ENCODE data around the gene MYH3. TPM values are rescaled to one million over a fixed set of nuclear protein-coding genes. Genes with fewer than 3 reads are reported as not detected.

Gene MYH3
- total RNA-seq, 1 experiment from 2014 or later = 2.9 TPM

DNA sequence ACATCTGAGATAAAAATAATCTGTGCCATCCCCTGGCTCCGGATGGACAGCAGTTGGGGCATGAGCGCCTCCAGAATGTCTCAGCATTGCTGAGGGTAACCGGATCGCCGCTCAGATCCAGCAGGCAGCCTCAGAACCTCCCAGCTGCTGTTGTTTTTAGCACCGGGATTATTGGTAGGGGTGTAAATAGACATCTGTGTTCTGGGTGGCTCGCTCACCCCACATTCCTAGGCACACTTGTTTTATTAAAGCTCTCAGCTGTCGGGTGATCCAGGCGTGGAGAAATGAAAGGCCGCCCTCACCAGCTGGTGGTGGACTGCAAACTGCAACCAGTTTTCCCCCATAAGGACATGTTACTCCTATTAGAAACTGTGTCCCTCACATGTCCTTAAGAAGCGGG is 32.1 kb downstream of the MYH3 start:
- no peak overlapping the region for H3K4me2 ChIP-seq (ENCODE audit: insufficient read depth, insufficient read length, low read length)
- no peak overlapping the region for H3K4ac ChIP-seq (ENCODE audit: low read depth, low read length)
- H3K79me1 ChIP-seq (ENCODE audit: insufficient read depth, low read depth, low read length, poor library complexity, severe bottlenecking) = no peaks in the 10 kb centered on the region
- H2BK15ac ChIP-seq (ENCODE audit: low read depth, low read length) = no peak overlapping the region
- no peaks in the 10 kb centered on the region for H3K9me3 ChIP-seq (ENCODE audit: control insufficient read depth, low read depth, low read length)
- no peaks in the 10 kb centered on the region for H3K4me1 ChIP-seq (ENCODE audit: insufficient read depth, low read length)
- H4K20me1 ChIP-seq (ENCODE audit: control insufficient read depth, insufficient read depth, insufficient read length) = no peaks in the 10 kb centered on the region
- H2BK20ac ChIP-seq (ENCODE audit: low read depth, low read length, poor library complexity, severe bottlenecking) = no peak overlapping the region
- no peak overlapping the region for H4K5ac ChIP-seq (ENCODE audit: insufficient read length, low read depth, low read length)
- no peak overlapping the region for H3K23ac ChIP-seq (ENCODE audit: insufficient read length, low read depth, low read length)
- H3K27me3 ChIP-seq (ENCODE audit: insufficient read depth, low read length) = no peaks in the 10 kb centered on the region
- no peaks in the 10 kb centered on the region for H3K23me2 ChIP-seq (ENCODE audit: insufficient read length, low read depth, low read length, poor library complexity, severe bottlenecking)
- H4K8ac ChIP-seq (replicated peaks; ENCODE audit: insufficient read length, low read depth, low read length) = no peak overlapping the region
- no peak overlapping the region for H2BK5ac ChIP-seq (ENCODE audit: insufficient read length, low read length)
- no peak overlapping the region for H4K91ac ChIP-seq (ENCODE audit: insufficient read length, low read depth, low read length)
- no peak overlapping the region for H2BK120ac ChIP-seq (ENCODE audit: low read depth, low read length, poor library complexity, severe bottlenecking)
- Mint-ChIP-seq H3K36me3 (ENCODE audit: insufficient read depth in 1 of 3, low read depth in 3 of 3) (peaks cover 2 to 9% (median 8%) of the 10 kb centered on the region in 3 experiments; a peak in 5 of 7 replicates), H3K27me3 (ENCODE audit: low read depth) (no peaks in the 10 kb centered on the region; the same call in 1 of the 2 replicates), H3K9me3 (no peaks in the 10 kb centered on the region; a peak in 2 of 5 replicates), H3K27ac (no peak overlapping the region), H3K4me1 (no peaks in the 10 kb centered on the region), H3K4me3 (no peak overlapping the region)
- no peak for DNase-seq
- H2AFZ ChIP-seq (ENCODE audit: low read length) = no peak overlapping the region
- H3K79me2 ChIP-seq (ENCODE audit: insufficient read depth, low read length) = no peaks in the 10 kb centered on the region
- no peak overlapping the region for H3K14ac ChIP-seq (ENCODE audit: insufficient read depth, low read length)
- no peak overlapping the region for H3K56ac ChIP-seq (ENCODE audit: insufficient read length, low read depth, low read length)
- TF ChIP-seq CTCF (conservative IDR thresholded peaks at IDR 0.05) = no peak
- no peak overlapping the region for H3K9ac ChIP-seq (ENCODE audit: extremely low read depth, insufficient read length, low read length)
- no peak overlapping the region for H2AK5ac ChIP-seq (ENCODE audit: insufficient read length, low read length)
- no peak overlapping the region for H3K27ac ChIP-seq (ENCODE audit: insufficient read length, low read depth, low read length)
- no peak overlapping the region for H3K18ac ChIP-seq (ENCODE audit: insufficient read length, low read depth, low read length)
- H2BK12ac ChIP-seq (ENCODE audit: insufficient read length, low read depth, low read length) = no peak overlapping the region
- WGBS (ENCODE audit: extremely low coverage, insufficient read length, low lambda C conversion rate) = no CpG with 5 or more reads among the region's 11 CpGs
- no peak overlapping the region for H3T11ph ChIP-seq (ENCODE audit: low read length)

Measured in H9 (cell line).